ENCODE data around the gene TACR1. TPM values are rescaled to one million over a fixed set of nuclear protein-coding genes. Genes with fewer than 3 reads are reported as not detected.

TACR1 gene
- total RNA-seq, 1 experiment from 2014 or later: not detected

DNA sequence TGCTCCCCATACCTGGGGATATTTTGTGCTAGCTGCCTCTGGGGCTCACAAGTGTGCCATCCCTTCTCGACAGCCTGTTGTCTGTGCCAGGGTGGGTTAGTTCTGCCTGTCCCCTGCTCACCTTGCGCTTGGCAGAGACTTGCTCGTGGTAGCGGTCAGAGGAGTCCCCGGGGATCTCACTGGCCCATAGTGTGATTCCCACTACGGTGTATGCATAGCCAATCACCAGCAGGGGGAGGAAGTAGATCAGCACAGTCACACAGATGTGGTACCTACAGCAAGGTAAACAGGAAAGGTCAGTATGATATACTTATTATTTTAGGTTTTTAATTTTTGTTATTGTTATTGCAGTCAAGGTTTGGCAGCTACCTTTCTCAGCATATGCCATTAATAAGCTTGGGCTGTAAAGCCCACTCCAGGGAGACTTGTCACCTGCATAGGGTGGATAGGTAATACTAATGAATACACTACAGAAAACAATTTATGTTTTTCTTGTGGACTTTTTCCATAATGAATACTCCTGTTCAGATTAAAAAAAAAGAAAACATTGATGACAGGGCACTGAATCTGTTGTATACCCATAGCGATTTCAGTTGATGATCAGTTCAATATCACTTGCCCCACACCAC, 145.7 kb downstream of the TACR1 start:
- peak; percentile 36 for DNase-seq (ENCODE audit: low read depth)

DNA sequence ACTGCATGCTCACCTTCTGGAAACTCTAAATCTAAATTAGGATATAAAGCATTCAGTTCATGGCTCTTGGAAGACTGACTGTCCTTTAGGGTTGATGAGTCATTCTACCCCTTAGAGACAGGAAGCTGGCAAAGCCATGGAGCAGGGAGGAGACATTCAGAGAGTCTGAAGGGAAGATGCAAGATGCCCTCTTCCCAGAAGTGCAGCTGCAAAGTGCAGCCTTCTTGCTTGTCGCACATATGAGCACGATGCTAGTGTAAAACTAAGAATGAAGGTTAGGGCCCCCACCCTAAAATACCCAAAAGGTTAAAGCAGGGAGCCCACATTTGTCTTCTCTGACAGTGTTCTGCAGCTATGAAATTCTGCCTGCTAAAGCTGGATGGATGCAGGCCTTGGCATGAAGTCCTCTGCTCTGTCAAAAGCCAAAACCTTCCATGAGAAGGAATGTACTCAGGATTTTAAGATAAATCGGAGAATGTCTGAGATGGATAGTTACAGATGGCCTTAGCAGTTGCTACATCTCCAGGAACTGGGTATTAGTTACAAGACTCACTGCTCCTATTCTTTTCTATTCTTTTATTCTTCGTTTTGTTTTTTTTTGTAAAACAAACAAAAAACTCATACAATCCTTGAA, 151.2 kb downstream of the TACR1 start:
- peak; percentile 89 for DNase-seq (ENCODE audit: low read depth)

DNA sequence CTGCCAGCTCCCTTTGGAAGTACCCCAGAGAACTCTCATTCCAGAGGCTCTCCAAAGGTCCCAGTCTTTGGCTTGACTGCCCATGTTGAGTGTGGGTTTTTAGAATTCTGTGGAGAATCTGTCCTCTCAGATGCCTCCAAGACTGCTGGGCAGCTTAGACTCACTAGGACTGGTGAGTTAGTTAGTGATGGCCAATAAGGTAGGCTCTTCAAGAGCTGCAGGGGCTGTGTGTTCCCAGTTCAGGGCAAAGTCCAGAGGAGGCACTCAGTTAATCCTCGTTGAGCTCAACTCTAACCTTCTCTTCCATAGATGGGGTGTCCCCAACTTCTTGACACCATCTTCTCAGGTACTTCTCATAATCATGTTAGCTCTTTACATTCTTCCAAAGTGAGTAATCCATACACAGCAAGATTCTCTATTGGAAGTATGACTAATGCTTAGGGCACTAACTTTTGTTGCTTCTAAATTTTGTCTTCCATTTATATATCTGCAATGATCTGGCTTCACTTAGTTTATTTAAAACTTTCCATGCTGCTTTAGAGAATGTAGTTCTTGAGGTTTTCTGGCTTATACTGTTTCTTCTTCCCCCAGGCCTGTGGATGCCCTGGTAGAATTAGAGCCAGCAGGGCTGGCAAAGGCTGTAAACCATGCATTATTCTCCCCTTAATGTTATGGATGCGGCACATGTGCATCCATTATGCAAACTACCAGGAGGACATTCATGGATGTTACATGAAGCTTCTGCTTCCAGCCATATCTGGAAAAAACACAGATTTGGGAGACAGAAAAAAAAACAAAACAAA, 151.9 kb downstream of the TACR1 start:
- peak; percentile 72 for DNase-seq (ENCODE audit: low read depth)

DNA sequence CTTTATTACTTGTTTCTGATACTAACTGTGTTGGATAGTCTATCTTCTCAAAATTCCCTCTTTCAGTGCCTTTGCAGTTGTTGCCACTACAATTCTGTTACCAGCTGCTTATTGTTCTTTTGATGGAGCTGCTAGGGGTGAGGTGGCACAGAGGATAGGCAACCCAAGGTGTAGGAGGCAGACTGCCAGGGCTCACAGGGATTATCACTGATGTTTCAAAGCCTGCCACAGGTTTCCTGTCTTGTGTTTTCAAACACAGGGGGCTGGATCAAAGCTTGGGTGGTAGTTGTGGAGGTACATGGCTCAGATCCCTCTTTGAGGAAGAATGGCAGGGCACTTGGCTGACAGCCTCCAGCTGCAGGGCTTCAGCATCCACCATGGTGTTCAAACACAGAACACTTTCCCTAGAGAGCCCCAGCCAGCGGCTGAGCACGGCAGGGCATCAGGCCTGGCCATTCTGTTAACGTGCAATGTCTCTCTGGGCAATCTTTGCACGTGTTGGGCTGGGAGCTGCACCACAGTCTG, 153.7 kb downstream of the TACR1 start:
- no peak for DNase-seq (ENCODE audit: low read depth)

DNA sequence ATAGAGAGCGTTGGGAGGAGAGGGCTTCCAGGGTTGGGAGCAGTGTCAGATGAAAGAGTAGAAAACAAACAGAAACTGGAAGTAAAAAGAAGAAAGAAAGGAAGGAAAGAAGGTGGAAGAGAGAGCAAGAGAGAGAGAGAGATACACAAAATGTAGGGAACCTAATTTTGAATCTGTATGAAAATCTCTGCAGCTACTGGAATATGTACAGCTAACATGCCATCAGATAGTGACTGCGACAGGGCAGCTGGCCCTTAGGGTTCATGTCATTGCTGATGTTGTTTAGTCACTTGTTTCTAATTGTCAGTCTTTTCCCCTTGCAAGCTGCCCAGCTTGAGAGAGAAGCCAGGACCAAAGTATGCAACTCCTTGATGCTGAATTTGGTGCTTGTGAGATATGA, 155.0 kb downstream of the TACR1 start:
- no peak for DNase-seq (ENCODE audit: low read depth)

DNA sequence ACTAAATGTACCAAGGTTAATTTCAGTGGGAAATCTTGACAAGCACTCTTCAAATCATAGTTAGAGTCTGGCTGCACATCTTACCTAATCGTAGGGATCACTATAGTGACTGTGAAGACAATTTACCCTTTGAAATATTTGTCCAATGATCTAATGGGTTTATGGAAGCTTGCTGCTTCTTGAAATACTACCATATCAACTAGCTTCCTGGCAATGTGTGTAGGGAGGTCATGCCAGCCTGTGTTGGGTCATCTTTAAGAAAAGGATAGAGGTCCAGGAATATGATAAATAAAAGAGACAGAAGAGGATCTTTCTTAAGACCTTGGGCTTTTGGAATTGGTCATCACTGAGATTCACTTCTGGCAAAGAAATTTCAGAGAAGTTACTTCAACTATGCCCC, 156.5 kb downstream of the TACR1 start:
- no peak for DNase-seq (ENCODE audit: low read depth)

DNA sequence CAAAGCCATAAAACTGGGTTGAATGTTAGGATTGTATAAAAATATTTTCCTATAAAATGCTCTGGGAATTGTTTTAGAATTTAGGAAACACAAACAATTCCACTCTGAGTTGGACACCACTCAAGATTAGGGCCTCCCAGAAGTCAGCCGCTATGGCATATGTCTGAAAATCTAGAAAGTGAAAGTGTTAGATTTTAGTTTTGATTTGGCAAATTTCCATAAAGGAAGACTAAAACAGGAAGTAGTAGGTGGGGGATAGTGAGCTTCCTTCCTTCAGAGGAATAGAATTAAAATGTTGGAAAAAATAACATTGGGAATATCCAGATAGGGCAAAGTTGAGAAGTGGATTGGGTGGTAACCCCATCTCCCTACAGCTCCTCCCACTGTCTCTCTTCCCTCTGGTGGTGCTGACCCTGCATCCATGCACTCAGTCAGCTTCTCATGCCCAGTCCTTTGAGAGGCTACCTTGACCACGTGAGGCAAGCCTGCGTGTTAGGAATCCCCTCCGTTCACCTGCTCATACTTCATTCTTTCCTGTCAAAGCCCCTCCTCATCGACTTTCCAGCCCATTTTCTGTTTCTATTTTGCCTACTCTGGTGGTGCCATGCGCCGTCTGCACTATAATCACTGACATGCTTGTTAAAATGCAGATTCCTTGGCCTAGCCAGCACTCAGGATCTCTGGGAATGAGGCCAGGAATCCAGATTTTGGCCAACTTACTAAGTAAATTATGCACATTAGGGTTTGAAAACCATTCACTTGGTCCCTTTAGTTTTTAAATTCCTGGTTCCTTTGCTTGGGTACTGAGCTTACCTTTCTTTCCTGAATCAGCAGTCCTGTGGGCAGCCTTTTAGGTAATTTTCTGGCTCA, 157.4 kb downstream of the TACR1 start:
- peak; percentile 26 for DNase-seq (ENCODE audit: low read depth)

DNA sequence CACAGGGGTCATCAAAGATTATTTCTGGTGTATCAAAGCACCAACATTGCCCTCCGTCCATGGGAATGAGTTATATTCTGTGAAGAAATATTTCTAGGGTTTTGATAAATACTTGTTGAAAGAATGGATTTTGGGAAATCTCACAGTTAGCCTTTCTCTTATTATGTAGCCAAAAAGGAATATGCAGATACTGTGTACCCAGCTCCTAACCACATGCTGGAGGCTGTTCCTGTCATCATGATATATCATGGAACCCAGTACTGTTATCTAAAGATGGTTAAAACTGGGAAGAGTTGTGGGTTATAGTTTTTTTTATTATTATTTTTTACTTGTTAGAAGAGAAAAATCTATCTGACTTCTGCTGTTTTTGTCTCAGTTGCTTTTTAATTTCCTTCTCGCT, 158.1 kb downstream of the TACR1 start:
- DNase-seq (ENCODE audit: low read depth): no peak

DNA sequence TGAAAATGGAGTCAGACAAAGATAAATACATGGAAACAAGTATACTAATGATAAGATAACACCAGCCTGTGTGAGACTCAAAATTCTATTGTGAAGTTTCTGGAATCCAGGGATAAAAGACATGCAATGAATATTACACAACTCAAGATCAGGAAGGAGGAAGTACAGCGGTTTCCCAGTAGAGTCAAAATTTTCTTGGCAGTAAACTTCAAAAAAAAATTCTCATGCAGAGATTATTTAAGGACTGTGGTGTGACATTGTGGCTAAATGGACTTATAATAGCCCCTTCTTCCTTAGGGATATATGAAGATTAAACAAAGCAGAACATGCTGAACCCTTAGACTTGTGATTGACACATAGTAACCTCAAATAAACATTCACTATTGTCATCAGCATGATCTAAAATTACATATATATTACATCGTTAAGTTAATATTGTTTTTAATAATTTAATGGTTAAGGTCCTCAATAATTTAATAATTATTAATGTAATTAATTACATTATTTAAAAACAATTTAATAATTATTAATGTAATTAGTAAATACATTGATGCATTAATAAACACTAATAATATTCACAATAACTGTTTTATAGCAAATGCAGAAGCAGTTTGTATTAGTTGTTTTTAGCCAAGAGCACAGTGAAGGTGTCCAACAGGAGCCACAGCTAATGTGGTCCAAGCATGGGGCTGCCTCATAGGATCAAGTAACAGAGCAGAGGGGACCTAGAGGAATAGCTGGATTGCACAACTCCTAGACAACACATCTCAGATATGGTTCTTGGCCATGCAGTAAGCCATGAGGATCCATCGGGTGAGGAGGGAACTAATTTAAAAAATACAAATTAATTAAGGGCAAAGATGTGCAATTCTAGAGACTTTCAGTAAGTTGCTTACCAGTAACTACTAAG, 163.6 kb downstream of the TACR1 start:
- DNase-seq (ENCODE audit: low read depth): peak; percentile 26

DNA sequence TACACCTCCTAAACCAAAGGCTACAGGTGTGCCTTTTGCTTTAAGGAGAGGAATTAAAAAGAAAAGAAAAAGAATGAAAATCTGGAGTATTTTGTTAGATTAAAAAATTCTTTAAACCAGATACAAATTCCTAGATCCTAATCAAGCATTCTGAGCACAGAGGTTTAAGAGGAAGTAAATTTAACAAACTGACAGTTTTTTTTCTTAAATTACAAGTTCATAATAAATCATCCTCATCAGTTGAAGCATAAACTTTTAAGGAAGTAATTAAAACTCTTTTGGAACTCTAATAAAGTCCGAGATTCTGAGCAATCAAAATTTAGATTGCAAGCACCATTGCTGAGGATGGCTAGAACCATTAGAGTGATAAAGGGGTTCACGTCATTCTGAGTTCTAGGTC, 165.8 kb downstream of the TACR1 start:
- no peak for DNase-seq (ENCODE audit: low read depth)

DNA sequence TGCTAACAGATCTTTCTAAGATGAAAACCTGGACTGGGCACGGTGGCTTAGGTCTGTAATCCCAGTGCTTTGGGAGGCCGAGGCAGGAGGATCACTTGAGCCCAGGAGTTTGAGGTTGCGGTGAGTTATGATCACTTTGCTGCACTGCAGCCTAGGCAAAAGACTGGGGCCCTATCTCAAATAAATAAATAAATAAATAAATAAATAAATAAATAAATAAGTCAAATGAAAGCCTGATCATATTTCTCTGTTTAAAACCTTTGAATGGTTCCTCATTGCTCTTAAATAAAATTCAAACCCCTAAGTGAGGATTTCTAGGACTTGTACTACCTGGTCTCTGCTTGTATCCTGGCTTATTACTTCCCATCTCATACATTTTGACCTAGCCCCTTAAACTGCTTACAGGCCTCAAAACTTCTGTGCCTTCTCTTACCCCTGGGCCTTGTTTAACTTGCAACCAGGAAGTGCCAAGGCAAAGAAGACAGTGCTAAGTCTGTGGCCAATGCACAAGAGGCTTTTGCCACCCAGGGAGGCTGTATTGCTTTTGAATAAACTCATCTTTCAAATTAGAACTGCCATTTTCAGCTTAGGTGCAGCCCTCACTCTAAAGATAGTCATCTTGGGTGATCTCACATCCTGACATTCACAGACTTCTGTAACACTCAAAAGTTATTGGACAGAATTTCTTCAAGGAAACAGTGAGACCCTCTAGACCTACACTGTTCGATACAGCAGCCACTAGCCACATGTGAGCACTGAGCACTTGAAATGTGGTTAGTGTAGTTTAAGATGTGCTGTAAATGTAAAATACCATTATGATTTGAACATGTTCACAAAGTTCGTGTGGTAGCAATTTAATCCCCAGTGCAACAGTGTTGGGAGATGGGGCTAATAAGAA, 167.2 kb downstream of the TACR1 start:
- DNase-seq (ENCODE audit: low read depth): no peak

DNA sequence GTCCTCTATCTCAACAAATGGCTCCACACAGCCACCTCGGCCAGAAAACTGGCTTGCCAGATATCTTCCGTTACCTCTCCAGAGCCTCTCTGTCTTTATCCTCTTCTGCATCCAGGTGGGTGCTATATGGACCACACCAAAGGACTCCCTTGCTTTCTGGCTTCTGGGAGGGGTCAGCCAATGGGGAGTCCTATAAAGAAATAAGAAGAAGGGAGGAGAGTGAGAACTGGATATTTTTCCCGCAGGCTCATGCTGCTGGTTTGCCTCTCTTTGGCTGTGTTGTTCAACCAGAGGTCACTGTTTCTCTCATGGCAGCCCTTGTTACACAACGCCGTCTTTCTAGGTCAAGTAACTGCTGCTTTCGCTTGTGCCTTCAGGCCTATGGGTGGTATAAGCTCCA, 168.1 kb downstream of the TACR1 start:
- DNase-seq (ENCODE audit: low read depth): no peak

DNA sequence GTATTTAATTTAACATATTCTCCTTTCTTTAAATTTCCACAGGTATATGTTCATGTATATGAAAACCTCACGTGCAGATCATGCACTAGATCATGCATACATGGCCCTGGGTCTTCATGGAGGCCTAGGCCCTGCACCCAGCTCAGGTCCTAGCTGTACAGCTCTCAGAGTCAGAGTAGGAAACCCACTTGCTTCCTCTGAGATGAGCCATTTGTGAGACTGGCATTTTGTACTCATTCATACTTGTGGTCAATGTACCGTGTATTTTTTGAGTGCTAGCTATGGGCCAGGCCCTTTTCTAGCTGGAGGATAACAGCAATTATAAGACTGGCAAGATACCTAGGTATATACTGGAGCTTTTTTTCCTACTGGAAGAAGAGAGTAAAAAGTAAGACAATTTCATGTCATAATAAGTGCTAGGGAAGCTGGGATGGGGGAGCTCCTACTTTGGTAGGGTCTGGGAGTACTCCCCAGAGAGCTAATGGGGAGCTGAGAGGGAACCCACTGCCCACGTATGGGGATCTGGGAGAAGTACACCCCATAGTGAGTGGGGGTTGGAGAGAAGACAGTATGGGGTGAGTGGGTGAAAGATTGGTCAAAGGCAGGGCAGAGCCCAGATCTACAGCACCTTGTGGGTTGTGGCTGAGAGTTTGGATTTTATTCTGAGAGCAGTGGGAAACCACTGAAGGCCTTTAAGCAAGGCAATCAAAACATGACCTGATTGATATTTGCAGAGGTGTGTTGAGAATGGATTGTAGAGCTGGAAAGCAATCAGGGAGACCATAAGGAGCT, 168.9 kb downstream of the TACR1 start:
- no peak for DNase-seq (ENCODE audit: low read depth)

DNA sequence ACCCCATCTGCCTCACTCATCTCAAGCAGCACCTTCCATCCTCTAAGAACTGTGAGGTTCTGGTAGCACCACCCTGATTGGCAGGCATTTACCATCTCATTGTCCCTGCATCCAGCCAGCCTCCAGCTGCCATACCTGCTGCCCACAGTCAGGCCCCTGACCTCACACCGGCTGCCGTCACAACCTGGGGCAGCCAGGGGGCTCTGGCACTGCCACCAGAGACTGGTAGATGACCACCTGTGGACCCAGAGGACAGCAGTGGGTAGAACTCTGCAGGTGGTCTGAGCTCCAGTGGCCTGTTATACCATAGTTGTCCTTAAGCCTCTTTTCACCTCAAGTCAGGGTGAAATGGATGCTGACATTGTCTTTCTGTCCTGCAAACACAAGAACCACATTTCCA, 171.4 kb downstream of the TACR1 start:
- no peak for DNase-seq (ENCODE audit: low read depth)

DNA sequence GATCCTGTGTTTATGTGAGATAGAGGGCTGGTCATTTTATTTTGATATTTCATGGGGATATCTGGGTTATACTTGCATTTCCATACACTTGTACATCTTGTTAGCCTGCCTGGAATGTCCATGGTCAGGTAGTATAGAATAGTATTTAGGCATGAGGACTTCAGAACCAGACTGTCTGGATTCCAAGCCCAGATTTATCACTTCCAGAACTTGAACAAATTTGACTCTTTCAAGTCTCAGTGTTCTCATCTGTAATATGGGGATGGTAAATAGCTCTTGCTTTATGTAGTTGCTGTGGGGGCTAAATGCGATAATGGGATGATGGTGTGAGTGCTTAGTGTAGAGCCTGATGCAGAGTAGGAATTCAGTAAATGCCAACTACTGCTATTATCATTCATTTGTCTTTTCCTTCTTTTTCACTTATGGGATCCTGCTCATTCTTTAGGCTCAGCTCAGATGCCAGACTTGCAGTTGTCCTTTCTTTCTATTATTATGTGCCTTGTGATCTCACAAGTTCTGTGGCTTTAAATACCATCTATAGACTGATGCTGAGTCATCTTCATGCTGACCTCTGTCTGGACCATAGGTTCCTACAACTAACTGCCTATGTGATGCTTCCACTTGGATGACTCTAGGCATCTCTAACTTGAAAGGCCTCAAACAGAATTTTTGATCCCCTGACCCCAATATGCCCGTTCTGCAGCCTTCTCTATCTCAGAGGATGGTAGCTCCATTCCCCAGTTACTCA, 173.5 kb downstream of the TACR1 start:
- peak; percentile 18 for DNase-seq (ENCODE audit: low read depth)

DNA sequence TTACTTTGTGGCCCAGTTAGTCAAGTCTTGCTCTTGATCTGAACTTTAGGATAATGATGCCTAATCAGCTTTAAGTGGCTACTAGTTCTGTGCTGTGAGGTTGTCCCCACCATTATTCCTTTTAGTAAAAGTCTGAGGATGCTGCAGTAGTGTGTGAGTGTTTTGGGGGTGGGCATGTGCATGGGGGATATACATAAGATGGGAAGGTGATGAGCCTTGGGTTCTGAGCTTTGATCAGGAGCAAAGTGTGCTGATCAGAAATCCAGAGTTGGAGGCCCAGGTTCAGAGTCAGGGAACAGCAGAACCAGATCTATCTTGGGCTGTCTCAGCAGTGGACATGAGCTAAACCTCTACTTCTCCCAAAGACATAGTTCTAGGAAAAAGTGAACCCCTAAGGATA, 174.1 kb downstream of the TACR1 start:
- no peak for DNase-seq (ENCODE audit: low read depth)

DNA sequence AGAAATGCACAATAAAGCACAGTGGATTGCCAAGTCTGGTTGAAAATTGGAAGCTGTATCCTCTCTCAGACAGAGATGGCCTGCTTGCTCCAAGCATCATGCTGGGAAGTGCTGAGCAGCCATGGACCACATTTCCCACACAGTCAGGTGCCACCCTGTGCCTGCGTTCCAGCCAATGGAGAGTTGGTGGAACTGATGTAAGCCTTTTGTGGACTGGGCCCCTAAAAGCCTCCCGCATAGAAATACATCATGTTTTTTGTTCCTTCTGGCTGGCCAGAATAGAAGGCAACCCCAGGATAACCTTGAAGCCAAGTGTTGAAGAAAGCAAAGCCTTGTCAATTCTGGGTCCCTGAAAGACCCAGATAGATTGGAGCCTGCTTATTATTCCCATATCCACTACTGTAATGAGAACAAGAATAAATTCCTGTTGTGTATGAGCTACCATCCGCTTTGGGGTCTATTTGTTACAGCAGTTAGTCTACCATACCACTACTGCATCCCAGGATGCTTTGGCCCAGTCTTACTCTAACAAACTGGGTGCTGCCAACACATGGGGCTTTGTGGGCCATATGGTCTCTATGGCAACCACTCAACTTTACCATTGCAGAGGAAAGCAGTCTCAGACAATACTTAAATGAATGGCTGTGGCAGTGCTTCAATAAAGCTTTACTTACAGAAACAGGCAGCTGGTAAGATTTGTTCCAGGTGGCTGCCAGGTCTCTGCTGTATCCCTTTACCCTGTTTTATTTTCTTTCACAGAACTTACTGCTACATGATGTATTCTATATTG, 175.5 kb downstream of the TACR1 start:
- peak; percentile 25 for DNase-seq (ENCODE audit: low read depth)

All from RPMI7951 (cell line).